ENCODE measurements around the gene STK32B. TPM values are rescaled to one million over a fixed set of nuclear protein-coding genes. Genes with fewer than 3 reads are reported as not detected.

Gene STK32B
- total and polyA plus RNA-seq, 9 of the 15 experiments (the other 6 are each of a cell fraction or from before 2014, with no cell fraction given): 0.03 to 0.20 (median 0.07) TPM; not detected in 2

DNA sequence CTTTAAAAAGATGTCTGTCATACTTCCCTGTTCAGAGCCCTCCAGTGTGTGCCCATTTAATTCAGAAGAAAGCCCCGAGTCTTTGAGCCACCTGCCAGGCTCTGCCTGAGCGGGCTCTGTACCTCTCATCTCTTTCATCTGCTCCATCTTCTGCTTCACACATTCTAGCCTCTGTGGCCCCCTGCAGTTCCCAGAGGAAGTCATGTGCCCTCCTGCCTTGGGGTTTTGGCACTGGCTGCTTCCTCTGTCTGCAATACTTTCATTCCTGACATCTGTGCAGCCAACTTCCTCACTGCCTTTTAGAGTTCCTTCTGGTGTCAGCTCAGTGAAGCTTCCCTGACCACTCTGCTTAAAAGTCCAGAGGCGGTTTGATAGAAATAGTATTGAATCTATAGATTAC is 6.2 kb upstream of the STK32B start:
- WGBS (ENCODE audit: insufficient coverage, low coverage, missing lambda C conversion rate): 26% methylated on average over 3 of the region's 3 CpGs
- no TSS peak for BruUV-seq (replicated peaks)
- H3K4me1 ChIP-seq (replicated peaks in 1 of 2; ENCODE audit: control insufficient read depth in 2 of 2, insufficient read depth in 2 of 2, low read length in 2 of 2): peaks cover 10 to 24% of the 10 kb centered on the region in 2 experiments; a peak in 4 of 5 replicates
- ChIA-PET CTCF (ENCODE audit: low intra/inter-chr PET ratio) (no interaction called here), POLR2A (no interaction called here)
- no peaks in the 10 kb centered on the region for H3K9me1 ChIP-seq (ENCODE audit: control insufficient read depth, insufficient read depth, low read length)
- no peaks in the 10 kb centered on the region for H4K20me1 ChIP-seq (replicated peaks; ENCODE audit: control insufficient read depth, insufficient read depth, low read length)
- intact Hi-C loops (cut with micrococcal nuclease) (no loop called here), in situ Hi-C loops (cut with MboI) (no loop called here)
- DNase-seq (ENCODE audit: extremely low read depth in 1 of 4, low spot score in 3 of 4) (peak in 1 of 4 experiments; percentile 20), FAIRE-seq (no peak), ATAC-seq (peak; percentile 42)
- H3K9ac ChIP-seq (ENCODE audit: insufficient read depth in 1 of 2, low read depth in 2 of 2, low read length in 2 of 2): no peak overlapping the region
- no peaks in the 10 kb centered on the region for H3K79me2 ChIP-seq (ENCODE audit: control insufficient read depth, insufficient read depth, low read length)
- H3K36me3 ChIP-seq (ENCODE audit: control insufficient read depth, insufficient read depth, low read length): no peaks in the 10 kb centered on the region
- H3K4me3 ChIP-seq: no peak overlapping the region
- no peak overlapping the region for H3K27ac ChIP-seq (ENCODE audit: extremely low read depth, low read depth, low read length)
- no peak overlapping the region for H3K4me2 ChIP-seq (ENCODE audit: insufficient read depth, low read length)
- H2AFZ ChIP-seq (ENCODE audit: low read depth, low read length): 0 out of 2 replicates have a peak overlapping the region, but pooled peaks have one; percentile 28
- no peaks in the 10 kb centered on the region for H3K27me3 ChIP-seq (ENCODE audit: control insufficient read depth in 2 of 2, insufficient read depth in 2 of 2, low read length in 2 of 2)
- no peaks in the 10 kb centered on the region for H3K9me3 ChIP-seq (replicated peaks; ENCODE audit: control insufficient read depth, insufficient read depth, low read depth, low read length)
- no peak for TF ChIP-seq ZNF696 (CRISPR knock-in tag; conservative IDR thresholded peaks at IDR 0.05)
- TF ChIP-seq ZFPM2 (CRISPR knock-in tag; IDR thresholded peaks at IDR 0.05): no peak
- no peak for TF ChIP-seq RBM17 (IDR thresholded peaks at IDR 0.05; ENCODE audit: borderline replicate concordance, low read depth, low read length)
- no peak for TF ChIP-seq ZNF253 (CRISPR knock-in tag; conservative IDR thresholded peaks at IDR 0.05)
- no peak for TF ChIP-seq ETS1 (conservative IDR thresholded peaks at IDR 0.05; ENCODE audit: control insufficient read depth, low read depth, low read length)
- no peak for TF ChIP-seq MAFK (IDR thresholded peaks at IDR 0.05; ENCODE audit: low read length)
- no peak for TF ChIP-seq TBL1XR1 (IDR thresholded peaks at IDR 0.05; ENCODE audit: low read length in 2 of 2)
- no peak for TF ChIP-seq TAF15 (IDR thresholded peaks at IDR 0.05; ENCODE audit: low read depth, low read length)
- TF ChIP-seq ZFP36 (IDR thresholded peaks at IDR 0.05; ENCODE audit: low read depth, low read length, partially characterized antibody): peak; percentile 26
- 0 out of 2 replicates have a peak, but pooled peaks have one; percentile 52 for TF ChIP-seq L3MBTL2 (IDR thresholded peaks at IDR 0.05)
- TF ChIP-seq, protein P1, sequence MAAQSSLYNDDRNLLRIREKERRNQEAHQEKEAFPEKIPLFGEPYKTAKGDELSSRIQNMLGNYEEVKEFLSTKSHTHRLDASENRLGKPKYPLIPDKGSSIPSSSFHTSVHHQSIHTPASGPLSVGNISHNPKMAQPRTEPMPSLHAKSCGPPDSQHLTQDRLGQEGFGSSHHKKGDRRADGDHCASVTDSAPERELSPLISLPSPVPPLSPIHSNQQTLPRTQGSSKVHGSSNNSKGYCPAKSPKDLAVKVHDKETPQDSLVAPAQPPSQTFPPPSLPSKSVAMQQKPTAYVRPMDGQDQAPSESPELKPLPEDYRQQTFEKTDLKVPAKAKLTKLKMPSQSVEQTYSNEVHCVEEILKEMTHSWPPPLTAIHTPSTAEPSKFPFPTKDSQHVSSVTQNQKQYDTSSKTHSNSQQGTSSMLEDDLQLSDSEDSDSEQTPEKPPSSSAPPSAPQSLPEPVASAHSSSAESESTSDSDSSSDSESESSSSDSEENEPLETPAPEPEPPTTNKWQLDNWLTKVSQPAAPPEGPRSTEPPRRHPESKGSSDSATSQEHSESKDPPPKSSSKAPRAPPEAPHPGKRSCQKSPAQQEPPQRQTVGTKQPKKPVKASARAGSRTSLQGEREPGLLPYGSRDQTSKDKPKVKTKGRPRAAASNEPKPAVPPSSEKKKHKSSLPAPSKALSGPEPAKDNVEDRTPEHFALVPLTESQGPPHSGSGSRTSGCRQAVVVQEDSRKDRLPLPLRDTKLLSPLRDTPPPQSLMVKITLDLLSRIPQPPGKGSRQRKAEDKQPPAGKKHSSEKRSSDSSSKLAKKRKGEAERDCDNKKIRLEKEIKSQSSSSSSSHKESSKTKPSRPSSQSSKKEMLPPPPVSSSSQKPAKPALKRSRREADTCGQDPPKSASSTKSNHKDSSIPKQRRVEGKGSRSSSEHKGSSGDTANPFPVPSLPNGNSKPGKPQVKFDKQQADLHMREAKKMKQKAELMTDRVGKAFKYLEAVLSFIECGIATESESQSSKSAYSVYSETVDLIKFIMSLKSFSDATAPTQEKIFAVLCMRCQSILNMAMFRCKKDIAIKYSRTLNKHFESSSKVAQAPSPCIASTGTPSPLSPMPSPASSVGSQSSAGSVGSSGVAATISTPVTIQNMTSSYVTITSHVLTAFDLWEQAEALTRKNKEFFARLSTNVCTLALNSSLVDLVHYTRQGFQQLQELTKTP (IDR thresholded peaks at IDR 0.05; ENCODE audit: low read depth in 1 of 2, partially characterized antibody in 2 of 2): no peak
- no peak for TF ChIP-seq NR2C1 (IDR thresholded peaks at IDR 0.05)
- no peak for TF ChIP-seq NR2C1 (tag; IDR thresholded peaks at IDR 0.05)
- no peak for TF ChIP-seq BRF2 (IDR thresholded peaks at IDR 0.05; ENCODE audit: borderline replicate concordance, insufficient read depth, insufficient read length)
- no peak for TF ChIP-seq LCOR (CRISPR knock-in tag; IDR thresholded peaks at IDR 0.05)
- no peak for TF ChIP-seq POLR3G (IDR thresholded peaks at IDR 0.05; ENCODE audit: extremely low read depth, insufficient read length, insufficient replicate concordance)
- TF ChIP-seq, protein P2, sequence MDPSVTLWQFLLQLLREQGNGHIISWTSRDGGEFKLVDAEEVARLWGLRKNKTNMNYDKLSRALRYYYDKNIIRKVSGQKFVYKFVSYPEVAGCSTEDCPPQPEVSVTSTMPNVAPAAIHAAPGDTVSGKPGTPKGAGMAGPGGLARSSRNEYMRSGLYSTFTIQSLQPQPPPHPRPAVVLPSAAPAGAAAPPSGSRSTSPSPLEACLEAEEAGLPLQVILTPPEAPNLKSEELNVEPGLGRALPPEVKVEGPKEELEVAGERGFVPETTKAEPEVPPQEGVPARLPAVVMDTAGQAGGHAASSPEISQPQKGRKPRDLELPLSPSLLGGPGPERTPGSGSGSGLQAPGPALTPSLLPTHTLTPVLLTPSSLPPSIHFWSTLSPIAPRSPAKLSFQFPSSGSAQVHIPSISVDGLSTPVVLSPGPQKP (CRISPR knock-in tag; IDR thresholded peaks at IDR 0.05): no peak
